Measurements from ENCODE around the gene ADGRG6.

ADGRG6 gene

DNA sequence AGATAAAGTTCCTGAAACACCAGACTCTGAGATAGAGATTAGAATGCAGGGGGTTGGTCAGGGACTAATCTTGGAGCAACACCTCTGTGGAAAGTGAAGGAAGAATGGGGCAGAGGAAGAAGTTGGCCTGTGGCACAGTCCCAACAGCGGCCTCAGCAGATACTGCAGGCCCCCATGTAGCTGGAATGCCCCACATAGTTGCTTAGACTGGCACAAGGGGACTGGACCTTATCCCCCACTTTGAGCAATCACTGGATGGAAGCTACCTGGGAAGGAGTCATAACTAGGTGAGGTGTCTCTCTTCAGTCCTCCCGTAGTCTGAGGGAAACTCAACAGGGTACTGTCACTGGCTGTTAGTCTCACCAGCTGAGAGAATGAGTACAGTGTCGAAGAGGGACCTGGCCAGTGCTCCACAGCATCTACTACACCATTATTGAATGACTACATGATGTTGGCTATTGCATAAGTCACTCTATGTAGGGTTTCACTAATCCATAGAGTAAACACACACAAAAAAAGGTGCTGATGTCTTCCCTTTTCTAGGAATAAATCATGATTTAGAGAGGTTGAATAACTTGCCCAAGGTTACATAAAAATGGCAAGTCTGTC lies 47.5 kb downstream of the ADGRG6 start:
- DNase-seq (ENCODE audit: low spot score): no peak

GRCh38 chr6:142350309-142350708 lies 48.5 kb downstream of the ADGRG6 start:
- DNase-seq (ENCODE audit: low spot score): no peak

- no peak for DNase-seq (ENCODE audit: low spot score)
Measured at GRCh38 chr6:142353690-142354089, 51.9 kb downstream of the ADGRG6 start.

DNA sequence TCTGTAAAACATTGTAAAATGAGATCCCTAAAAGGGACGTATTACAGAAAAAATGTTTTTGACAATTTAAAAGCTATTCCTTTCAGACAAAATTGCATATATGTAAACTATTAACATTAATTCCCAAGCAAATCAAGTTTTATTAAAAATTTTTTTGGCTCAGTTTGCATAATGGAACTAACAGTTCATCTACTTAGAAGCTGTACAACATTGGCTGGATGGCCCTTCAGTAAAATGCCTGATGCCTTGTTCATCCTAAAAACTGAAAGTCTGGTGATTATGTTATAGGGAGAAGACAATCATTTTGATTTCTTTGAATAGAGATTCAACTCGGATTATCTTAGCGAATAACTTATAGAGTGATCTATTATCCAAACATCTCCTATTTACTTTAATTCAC lies 52.8 kb downstream of the ADGRG6 start:
- DNase-seq (ENCODE audit: low spot score): no peak

GRCh38 chr6:142355520-142356174 lies 53.8 kb downstream of the ADGRG6 start:
- DNase-seq (ENCODE audit: low spot score): no peak

DNA sequence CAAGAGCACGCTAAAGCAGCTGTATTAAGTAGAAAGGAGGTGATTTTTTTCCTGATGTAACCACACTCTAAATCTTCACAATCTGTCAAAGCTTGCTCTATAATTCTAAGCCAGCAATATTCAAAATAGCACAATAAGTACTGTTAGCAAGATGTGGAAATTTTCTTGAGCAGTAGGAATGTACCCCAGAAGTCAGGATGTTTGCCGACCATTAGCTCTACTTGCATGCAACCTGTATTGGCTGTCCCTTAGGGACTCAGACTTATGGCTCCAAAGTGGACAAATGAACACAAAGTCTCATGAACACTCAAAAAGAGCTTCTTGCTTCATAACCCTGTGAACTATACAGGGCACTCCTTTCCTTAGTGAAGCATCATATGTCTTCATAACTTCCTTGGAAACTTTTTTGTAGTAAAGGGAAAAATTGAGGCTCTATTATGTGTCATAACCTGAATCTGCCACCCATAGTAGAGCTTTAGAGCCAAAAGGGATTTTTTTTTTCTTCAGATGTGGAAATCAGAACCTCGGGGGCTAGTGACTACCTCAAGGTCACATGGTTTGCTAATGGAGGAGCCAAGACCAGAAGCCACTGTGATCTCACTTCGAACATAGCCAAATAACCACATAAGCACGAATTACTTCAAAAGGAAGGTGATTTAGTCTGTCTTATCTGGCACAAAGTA lies 54.5 kb downstream of the ADGRG6 start:
- no peak for DNase-seq (ENCODE audit: low spot score)

GRCh38 chr6:142356884-142357225 lies 55.0 kb downstream of the ADGRG6 start:
- DNase-seq (ENCODE audit: low spot score): no peak

DNA sequence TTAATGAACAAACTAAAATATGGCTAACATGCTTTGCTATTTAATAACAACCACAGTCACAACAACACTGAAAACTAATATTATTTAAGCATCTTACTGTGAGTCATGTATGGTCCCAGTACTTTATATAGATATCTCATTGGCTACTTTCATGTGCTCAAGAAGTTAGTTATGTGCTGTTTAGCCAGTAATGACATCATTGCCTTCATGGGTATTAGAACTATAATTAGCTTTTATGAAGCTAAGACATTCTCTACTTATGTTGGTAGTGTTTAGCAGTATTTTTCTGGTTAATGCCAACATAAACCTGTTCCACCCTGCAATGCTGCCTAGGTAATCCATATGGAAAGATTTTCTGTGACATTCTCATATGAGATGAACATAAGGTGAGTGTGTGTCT lies 56.1 kb downstream of the ADGRG6 start:
- DNase-seq (ENCODE audit: low spot score): no peak

GRCh38 chr6:142359271-142359960 lies 57.6 kb downstream of the ADGRG6 start:
- no peak for DNase-seq (ENCODE audit: low spot score)

- DNase-seq (ENCODE audit: low spot score): no peak
Measured at GRCh38 chr6:142361345-142361744, 59.5 kb downstream of the ADGRG6 start.

GRCh38 chr6:142361779-142362750 lies 60.3 kb downstream of the ADGRG6 start:
- no peak for DNase-seq (ENCODE audit: low spot score)

DNA sequence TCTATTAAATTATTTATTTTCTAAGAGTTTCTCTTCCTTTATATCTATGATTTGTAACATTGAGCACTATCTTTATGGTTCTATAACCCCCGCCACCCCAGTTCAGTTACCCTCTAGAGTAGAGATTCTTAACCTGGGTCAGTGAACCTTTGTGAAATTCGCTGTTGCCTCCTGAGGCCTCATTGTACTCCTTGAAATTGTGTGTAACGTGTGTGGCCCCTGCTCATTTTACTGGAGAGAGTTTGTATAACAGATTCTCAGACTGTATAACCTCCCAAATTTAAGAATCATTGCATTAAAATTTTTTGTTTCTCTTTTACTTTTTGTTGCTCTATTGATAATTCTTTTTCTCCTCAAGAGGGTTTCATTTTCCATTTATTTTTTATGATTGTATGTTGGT lies 65.3 kb downstream of the ADGRG6 start:
- no peak for DNase-seq (ENCODE audit: low spot score)

DNA sequence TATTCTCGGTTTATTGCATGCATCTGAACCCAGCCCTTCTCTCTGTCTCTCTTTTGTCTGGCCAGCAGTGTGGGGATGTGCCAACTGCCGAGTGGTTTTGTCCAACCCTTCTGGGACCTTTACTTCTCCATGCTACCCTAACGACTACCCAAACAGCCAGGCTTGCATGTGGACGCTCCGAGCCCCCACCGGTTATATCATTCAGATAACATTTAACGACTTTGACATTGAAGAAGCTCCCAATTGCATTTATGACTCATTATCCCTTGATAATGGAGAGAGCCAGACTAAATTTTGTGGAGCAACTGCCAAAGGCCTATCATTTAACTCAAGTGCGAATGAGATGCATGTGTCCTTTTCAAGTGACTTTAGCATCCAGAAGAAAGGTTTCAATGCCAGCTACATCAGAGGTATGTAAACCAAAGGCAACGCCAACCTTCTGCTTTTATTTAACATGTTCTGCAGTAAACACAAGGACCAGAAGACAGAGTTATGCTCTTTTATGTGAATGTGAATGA lies 65.8 kb downstream of the ADGRG6 start:
- no peak for DNase-seq (ENCODE audit: low spot score)

GRCh38 chr6:142369266-142369665 lies 67.5 kb downstream of the ADGRG6 start:
- no peak for DNase-seq (ENCODE audit: low spot score)

GRCh38 chr6:142372348-142372747 lies 70.5 kb downstream of the ADGRG6 start:
- no peak for DNase-seq (ENCODE audit: low spot score)

GRCh38 chr6:142373268-142374090 lies 71.7 kb downstream of the ADGRG6 start:
- DNase-seq (ENCODE audit: low spot score): no peak

GRCh38 chr6:142374091-142374770 lies 72.4 kb downstream of the ADGRG6 start:
- no peak for DNase-seq (ENCODE audit: low spot score)

GRCh38 chr6:142374965-142375733 lies 73.3 kb downstream of the ADGRG6 start:
- no peak for DNase-seq (ENCODE audit: low spot score)

DNA sequence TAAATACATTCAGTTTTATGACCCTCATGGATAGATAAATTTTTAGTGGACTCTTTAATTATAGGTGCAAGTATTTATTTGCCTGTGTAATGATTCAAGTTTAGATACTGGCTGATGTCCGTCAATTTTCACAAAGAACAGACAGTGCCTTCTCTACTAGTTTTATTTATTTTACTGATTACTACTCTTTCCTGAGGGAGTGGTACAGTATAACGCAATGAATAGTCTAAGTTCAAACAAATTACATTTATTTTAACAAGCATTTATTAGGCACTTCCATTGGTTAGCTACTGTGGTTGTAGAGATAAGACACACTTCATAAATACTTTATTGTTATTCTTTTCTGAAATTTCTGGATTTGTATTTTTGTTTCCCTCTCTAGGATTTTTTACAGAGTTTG lies 74.3 kb downstream of the ADGRG6 start:
- no peak for DNase-seq (ENCODE audit: low spot score)

All from CD4-positive, alpha-beta T cell treated with Interleukin-6 at 100 ng/mL for 8 hours (primary cell).